ENCODE data around the gene AUTS2. TPM values are rescaled to one million over a fixed set of nuclear protein-coding genes. Genes with fewer than 3 reads are reported as not detected.

The AUTS2 gene
- total and polyA plus RNA-seq, 2 experiments from 2014 or later: 3.0 to 4.4 TPM

DNA sequence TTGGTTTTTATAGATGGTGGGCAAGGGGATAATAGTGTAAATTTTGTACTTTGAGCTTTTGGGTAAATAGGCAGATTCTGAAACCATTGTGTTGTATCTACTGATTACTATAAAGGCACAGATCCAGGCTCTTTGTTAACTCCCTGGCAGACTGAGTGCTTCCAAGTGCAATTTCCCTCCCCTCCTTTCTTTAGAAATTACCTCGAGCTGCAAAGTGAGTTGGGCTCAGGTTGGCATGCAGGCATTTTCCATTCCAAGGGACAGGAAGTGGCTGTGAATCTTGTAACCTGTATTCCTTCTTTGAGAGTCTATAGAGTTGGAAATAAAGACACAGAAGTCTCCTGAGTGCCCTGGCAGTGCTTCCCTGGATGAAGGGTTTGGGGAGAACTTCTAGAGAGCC is 1039.5 kb downstream of the AUTS2 start:
- Histone ChIP-seq H3K9me3 (ENCODE audit: low read depth) (no peaks in the 10 kb centered on the region), H3K27ac (no peak overlapping the region), H3K27me3 (replicated peaks; ENCODE audit: insufficient read depth) (no peaks in the 10 kb centered on the region), H3K4me1 (ENCODE audit: insufficient read depth) (peaks cover 14% of the 10 kb centered on the region), H3K4me3 (no peak overlapping the region), H3K9me2 (ENCODE audit: insufficient read depth) (no peaks in the 10 kb centered on the region), H3K79me2 (ENCODE audit: insufficient read depth) (no peaks in the 10 kb centered on the region), H3K36me3 (ENCODE audit: low read depth) (no peaks in the 10 kb centered on the region), H3F3A (ENCODE audit: insufficient read depth) (peaks cover 6% of the 10 kb centered on the region; the same call in 1 of the 2 replicates), H2AFZ (no peak overlapping the region), H4K20me1 (ENCODE audit: insufficient read depth) (no peaks in the 10 kb centered on the region), H3K4me2 (ENCODE audit: unreplicated experiment) (no peak overlapping the region), H3K9ac (no peak overlapping the region)
- TF ChIP-seq EZH2phosphoT487 (IDR thresholded peaks at IDR 0.05; ENCODE audit: insufficient read depth, low read depth) (no peak), EZH2 (IDR thresholded peaks at IDR 0.05; ENCODE audit: insufficient read depth, poor library complexity, severe bottlenecking) (no peak)
- in situ Hi-C loops (cut with MboI): no loop called here
- WGBS, 2 experiments (ENCODE audit: low coverage in 1 of 2, low lambda C conversion rate in 2 of 2, missing lambda C conversion rate in 2 of 2): 89 to 96% methylated on average over 1 of the region's 1 CpG
- no peak for DNase-seq

DNA sequence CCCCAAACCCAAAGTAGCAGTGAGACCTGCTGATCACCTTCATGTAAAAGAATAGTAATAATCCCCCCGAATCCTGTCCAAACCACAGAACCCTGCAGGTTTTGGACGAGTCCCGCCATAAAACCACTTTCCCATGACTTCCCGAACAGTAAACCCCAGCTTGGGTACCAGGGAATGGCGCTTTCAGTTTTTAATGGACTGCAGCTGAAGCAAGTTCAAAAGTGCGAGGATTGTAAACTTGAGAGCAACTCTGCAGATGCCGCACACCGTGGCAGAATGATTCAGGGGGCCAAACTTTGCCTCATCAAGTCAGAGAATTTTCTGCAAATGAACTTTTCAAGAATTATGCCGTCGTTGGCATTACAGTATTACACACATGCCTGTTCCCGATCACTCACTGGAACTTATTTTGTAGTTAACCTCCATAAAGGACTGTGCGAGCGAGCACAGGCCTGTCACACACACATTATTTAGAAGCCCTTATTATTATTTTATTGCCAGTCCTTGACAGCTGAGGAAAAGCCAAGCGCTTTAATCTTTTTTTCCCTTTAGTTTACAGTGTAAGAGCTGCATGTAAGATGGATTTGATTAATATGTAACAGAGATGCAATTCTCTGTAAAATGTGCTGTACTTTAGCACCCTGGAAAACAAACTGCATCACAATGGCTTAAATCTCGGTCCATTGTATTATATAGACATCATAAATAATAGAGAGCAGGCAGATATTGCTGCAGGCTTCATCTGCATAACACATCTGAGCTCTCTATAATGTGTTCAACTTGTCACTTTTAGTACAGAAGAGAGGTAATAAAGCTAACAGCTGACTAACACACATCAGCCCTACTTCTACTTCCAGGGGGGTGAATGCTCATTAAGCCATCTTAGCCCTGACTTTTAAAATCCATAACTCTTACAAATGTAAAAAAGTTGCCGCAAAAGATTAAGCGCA is 1040.2 kb downstream of the AUTS2 start:
- Histone ChIP-seq H3K4me2 (ENCODE audit: unreplicated experiment) (no peak overlapping the region), H3F3A (ENCODE audit: insufficient read depth) (peaks cover 6% of the 10 kb centered on the region; the same call in 1 of the 2 replicates), H3K27me3 (replicated peaks; ENCODE audit: insufficient read depth) (no peaks in the 10 kb centered on the region), H3K79me2 (ENCODE audit: insufficient read depth) (no peaks in the 10 kb centered on the region), H3K9ac (no peak overlapping the region), H3K27ac (no peak overlapping the region), H3K4me1 (ENCODE audit: insufficient read depth) (peaks cover 14% of the 10 kb centered on the region), H2AFZ (no peak overlapping the region), H4K20me1 (ENCODE audit: insufficient read depth) (no peaks in the 10 kb centered on the region), H3K9me3 (ENCODE audit: low read depth) (no peaks in the 10 kb centered on the region), H3K36me3 (ENCODE audit: low read depth) (no peaks in the 10 kb centered on the region), H3K9me2 (ENCODE audit: insufficient read depth) (no peaks in the 10 kb centered on the region), H3K4me3 (no peak overlapping the region)
- WGBS, 2 experiments (ENCODE audit: low coverage in 1 of 2, low lambda C conversion rate in 2 of 2, missing lambda C conversion rate in 2 of 2): 91% methylated on average over 17 of the region's 17 CpGs
- no peak for DNase-seq
- TF ChIP-seq EZH2phosphoT487 (IDR thresholded peaks at IDR 0.05; ENCODE audit: insufficient read depth, low read depth) (no peak), EZH2 (IDR thresholded peaks at IDR 0.05; ENCODE audit: insufficient read depth, poor library complexity, severe bottlenecking) (no peak)
- in situ Hi-C loops (cut with MboI): no loop called here

DNA sequence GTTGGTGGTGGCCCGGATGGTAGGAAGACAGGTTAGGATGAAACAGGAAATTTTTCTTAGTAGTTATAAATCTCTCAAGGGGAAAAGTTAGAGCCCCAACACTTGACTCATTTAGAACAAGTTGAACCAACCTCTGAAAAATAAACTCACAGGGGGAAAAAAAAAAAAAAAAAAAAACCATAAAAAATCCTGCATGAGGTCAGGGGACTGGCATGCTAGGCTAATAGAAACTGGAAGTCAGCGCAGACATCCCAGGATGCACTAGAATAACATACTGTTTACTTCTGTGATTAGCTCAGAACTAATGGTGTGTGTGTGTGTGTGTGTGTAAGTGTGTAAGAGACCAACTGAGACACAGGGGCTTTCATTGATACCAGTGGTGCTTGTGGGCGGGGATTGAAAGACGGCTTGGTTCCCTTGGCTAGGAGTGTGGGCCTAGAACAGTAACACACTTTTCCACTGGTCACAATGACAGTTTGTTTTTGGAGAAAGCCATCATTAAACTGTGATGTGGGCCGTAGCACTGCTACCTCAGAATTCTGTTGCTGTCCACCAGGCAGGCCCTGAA is 1042.1 kb downstream of the AUTS2 start:
- H3K27ac ChIP-seq: no peak overlapping the region
- peaks cover 2% of the 10 kb centered on the region for H3K4me1 ChIP-seq (ENCODE audit: insufficient read depth)
- no peak overlapping the region for H2AFZ ChIP-seq
- TF ChIP-seq EZH2phosphoT487 (IDR thresholded peaks at IDR 0.05; ENCODE audit: insufficient read depth, low read depth): no peak
- no peaks in the 10 kb centered on the region for H3K27me3 ChIP-seq (replicated peaks; ENCODE audit: insufficient read depth)
- H3K9me3 ChIP-seq (ENCODE audit: low read depth): no peaks in the 10 kb centered on the region
- H4K20me1 ChIP-seq (ENCODE audit: insufficient read depth): no peaks in the 10 kb centered on the region
- no peaks in the 10 kb centered on the region for H3K79me2 ChIP-seq (ENCODE audit: insufficient read depth)
- no peak overlapping the region for H3K4me2 ChIP-seq (ENCODE audit: unreplicated experiment)
- H3F3A ChIP-seq (ENCODE audit: insufficient read depth): no peaks in the 10 kb centered on the region
- H3K9me2 ChIP-seq (ENCODE audit: insufficient read depth): no peaks in the 10 kb centered on the region
- WGBS, 2 experiments (ENCODE audit: low coverage in 1 of 2, low lambda C conversion rate in 2 of 2, missing lambda C conversion rate in 2 of 2): 71 to 72% methylated on average over 5 of the region's 5 CpGs
- DNase-seq: peak; percentile 64
- H3K9ac ChIP-seq: no peak overlapping the region
- no peaks in the 10 kb centered on the region for H3K36me3 ChIP-seq (ENCODE audit: low read depth)
- no peak overlapping the region for H3K4me3 ChIP-seq
- in situ Hi-C loops (cut with MboI): no loop called here

DNA sequence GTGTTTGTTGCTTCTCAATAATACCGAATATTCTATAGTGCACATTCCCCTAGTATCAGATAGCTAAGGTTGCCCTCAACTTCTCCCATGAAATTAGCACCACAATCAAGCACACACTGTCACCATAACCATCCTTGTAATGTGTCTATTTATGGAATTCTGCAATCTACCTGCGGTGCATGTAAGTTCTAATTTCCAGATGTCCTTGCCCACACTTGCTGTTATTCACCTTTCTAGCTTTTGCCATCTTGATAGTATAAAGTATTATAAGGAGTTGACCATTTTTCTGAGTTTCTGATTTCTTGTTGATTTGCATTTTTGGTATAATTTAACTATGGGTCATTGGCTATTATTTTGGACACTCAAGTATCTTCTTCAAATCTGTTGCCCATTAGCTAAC is 1043.6 kb downstream of the AUTS2 start:
- no peak for TF ChIP-seq EZH2 (IDR thresholded peaks at IDR 0.05; ENCODE audit: insufficient read depth, poor library complexity, severe bottlenecking)
- no peak for TF ChIP-seq EZH2phosphoT487 (IDR thresholded peaks at IDR 0.05; ENCODE audit: insufficient read depth, low read depth)
- WGBS, 2 experiments (ENCODE audit: low coverage in 1 of 2, low lambda C conversion rate in 2 of 2, missing lambda C conversion rate in 2 of 2): 93 to 98% methylated on average over 2 of the region's 2 CpGs
- H3K27ac ChIP-seq: no peak overlapping the region

More for the DNA sequence above, 1043.6 kb downstream of the AUTS2 start:
- DNase-seq: no peak
- no peak overlapping the region for H3K4me2 ChIP-seq (ENCODE audit: unreplicated experiment)
- no peaks in the 10 kb centered on the region for H3K4me1 ChIP-seq (ENCODE audit: insufficient read depth)
- no peak overlapping the region for H3K9ac ChIP-seq
- no peaks in the 10 kb centered on the region for H3K9me3 ChIP-seq (ENCODE audit: low read depth)
- H3F3A ChIP-seq (ENCODE audit: insufficient read depth): no peaks in the 10 kb centered on the region
- H3K79me2 ChIP-seq (ENCODE audit: insufficient read depth): no peaks in the 10 kb centered on the region
- in situ Hi-C loops (cut with MboI): no loop called here
- H3K9me2 ChIP-seq (ENCODE audit: insufficient read depth): no peaks in the 10 kb centered on the region
- H3K27me3 ChIP-seq (replicated peaks; ENCODE audit: insufficient read depth): no peaks in the 10 kb centered on the region
- no peaks in the 10 kb centered on the region for H4K20me1 ChIP-seq (ENCODE audit: insufficient read depth)
- no peak overlapping the region for H3K4me3 ChIP-seq
- H3K36me3 ChIP-seq (ENCODE audit: low read depth): no peaks in the 10 kb centered on the region
- H2AFZ ChIP-seq: no peak overlapping the region

Measured in GM23248 (cell line).